ENCODE data around the gene DPF1. TPM values are rescaled to one million over a fixed set of nuclear protein-coding genes. Genes with fewer than 3 reads are reported as not detected.
A peak's percentile ranks its signal among the peaks of the same experiment; 100 is the strongest.
"Not testable (repeated sequence)": the region's sequence is repeated elsewhere in the genome, so short reads cannot be mapped to it uniquely, and the experiment has no call there.

The DPF1 gene
- total RNA-seq, 1 donor from 2014 or later: 3.4 TPM

DNA sequence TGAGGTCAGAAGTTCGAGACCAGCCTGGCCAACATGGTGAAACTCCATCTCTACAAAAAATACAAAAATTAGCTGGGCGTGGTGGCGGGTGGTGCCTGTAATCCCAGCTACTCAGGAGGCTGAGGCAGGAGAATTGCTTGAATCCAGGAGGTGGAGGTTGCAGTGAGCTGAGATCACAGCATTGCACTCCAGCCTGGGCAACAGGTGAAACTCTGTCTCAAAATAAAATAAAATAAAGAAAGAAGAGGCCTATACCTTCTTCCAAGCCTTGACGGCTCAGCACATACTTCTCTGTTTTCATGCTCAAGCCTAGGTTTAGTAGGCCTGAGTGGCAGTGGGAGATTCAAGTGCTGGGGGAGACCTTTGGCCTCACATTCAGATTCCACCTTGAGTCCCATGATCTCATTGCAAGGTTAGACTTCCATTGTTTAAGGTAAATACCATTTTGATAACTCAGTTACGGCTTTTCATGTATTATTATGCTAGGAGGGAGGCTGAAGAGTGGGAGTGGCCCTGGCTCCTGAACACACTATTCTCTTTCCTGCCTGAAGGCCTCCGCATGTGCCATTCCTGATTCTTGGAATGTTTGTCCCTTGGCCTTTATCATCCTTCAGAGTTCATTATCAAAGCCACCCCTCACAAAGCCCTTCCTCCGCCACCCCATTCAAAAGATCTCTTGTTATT, 38.7 kb upstream of the DPF1 start:
- intact Hi-C loops (cut with micrococcal nuclease): no loop called here
- Mint-ChIP-seq H3K36me3 (ENCODE audit: low read depth) (peaks cover 10% of the 10 kb centered on the region), H3K4me3 (ENCODE audit: low read depth) (peak overlapping the region; percentile 68), H3K9me3 (no peaks in the 10 kb centered on the region), H3K4me1 (ENCODE audit: low read depth) (peaks cover 44% of the 10 kb centered on the region), H3K27ac (peak overlapping the region; percentile 98), H3K27me3 (ENCODE audit: low read depth) (no peaks in the 10 kb centered on the region)
- no peak for DNase-seq (ENCODE audit: low spot score)

DNA sequence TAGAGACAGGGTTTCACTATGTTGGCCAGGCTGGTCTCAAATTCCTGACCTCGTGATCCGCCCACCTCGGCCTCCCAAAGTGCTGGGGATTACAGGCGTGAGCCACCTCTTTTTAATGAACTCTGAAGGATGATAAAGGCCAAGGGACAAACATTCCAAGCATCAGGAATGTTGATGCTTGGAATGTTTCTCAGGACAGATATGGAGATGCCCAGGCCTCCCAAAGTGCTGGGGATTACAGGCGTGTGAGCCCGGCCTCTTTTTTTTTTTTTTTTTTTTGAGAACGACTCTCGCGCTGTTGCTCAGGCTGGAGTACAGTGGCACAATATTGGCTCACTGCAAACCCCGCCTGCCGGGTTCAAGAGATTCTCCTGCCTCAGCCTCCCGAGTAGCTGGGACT, 37.9 kb upstream of the DPF1 start:
- H3K4me3 Mint-ChIP-seq (ENCODE audit: low read depth); H3K27me3 Mint-ChIP-seq (ENCODE audit: low read depth); DNase-seq (ENCODE audit: low spot score); H3K9me3 Mint-ChIP-seq; intact Hi-C loops (cut with micrococcal nuclease); H3K27ac Mint-ChIP-seq; H3K36me3 Mint-ChIP-seq (ENCODE audit: low read depth): not testable (repeated sequence)
- peaks cover 36% of the 10 kb centered on the region for H3K4me1 Mint-ChIP-seq (ENCODE audit: low read depth)

DNA sequence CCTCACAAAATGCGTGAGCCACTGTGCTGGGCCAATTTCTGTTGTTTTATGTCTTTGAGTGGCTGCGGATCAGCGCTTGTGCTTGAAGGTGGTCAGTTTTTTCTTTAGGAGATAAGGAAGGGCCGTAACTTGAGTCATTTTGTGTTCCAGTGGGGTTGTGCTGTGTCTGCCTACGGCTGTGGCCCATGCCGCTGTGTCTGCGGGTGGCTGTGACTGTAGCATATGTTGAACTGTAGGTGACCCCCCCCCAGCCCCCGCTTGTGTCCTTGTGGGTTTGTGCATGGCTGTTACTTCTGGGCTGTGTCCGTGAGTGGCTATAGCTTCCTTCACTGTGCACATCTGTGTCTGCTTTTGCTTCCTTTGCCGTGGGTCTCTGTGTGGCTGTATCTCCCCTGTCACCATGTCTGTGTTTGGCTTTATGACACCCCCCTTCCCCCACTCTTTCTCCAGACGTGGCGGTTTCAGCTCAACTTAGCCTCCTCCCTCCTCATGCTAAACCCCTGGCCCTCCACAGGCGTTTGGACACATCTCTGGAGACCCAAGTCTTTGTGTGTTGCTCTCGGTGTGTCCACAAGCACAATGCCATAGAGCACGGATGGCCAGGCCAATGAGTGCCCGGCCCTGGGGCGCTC, 31.5 kb upstream of the DPF1 start:
- peak overlapping the region; percentile 64 for H3K27ac Mint-ChIP-seq
- intact Hi-C loops (cut with micrococcal nuclease): loop anchor here (1.0 to 5.0 kb wide), 2 partner anchors 9 to 82 kb away; partner anchors contain the start of genes CATSPERG and SPINT2

DNA sequence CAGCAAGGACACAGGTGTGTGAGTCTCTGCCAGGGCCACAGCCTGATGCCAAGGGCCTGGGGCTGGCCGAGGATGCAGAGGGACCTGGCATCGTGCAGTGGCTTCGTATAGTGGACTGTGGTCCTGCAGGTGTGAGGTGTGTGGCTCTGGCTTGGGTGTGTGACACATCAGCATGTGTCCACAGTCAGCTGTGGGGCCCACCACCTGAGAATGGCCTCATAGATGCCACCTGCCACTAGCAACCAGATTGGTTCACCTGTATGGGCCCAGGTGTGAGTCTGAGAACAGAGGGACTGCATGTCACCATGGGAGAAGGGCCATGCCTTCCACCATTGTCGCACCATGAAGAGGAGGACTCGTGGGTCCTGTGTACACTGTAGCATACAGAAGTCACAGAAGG, 29.8 kb upstream of the DPF1 start:
- Mint-ChIP-seq H3K27me3 (ENCODE audit: low read depth) (no peaks in the 10 kb centered on the region), H3K4me3 (ENCODE audit: low read depth) (peak overlapping the region; percentile 68), H3K27ac (no peak overlapping the region), H3K9me3 (no peaks in the 10 kb centered on the region), H3K4me1 (ENCODE audit: low read depth) (peaks cover 21% of the 10 kb centered on the region), H3K36me3 (ENCODE audit: low read depth) (peaks cover 26% of the 10 kb centered on the region)
- DNase-seq (ENCODE audit: low spot score): no peak
- intact Hi-C loops (cut with micrococcal nuclease): no loop called here

More for the DNA sequence above, 31.5 kb upstream of the DPF1 start:
- no peaks in the 10 kb centered on the region for H3K9me3 Mint-ChIP-seq
- peaks cover 18% of the 10 kb centered on the region for H3K36me3 Mint-ChIP-seq (ENCODE audit: low read depth)
- no peaks in the 10 kb centered on the region for H3K27me3 Mint-ChIP-seq (ENCODE audit: low read depth)
- DNase-seq (ENCODE audit: low spot score): no peak
- peak overlapping the region; percentile 84 for H3K4me3 Mint-ChIP-seq (ENCODE audit: low read depth)
- peaks cover 23% of the 10 kb centered on the region for H3K4me1 Mint-ChIP-seq (ENCODE audit: low read depth)

DNA sequence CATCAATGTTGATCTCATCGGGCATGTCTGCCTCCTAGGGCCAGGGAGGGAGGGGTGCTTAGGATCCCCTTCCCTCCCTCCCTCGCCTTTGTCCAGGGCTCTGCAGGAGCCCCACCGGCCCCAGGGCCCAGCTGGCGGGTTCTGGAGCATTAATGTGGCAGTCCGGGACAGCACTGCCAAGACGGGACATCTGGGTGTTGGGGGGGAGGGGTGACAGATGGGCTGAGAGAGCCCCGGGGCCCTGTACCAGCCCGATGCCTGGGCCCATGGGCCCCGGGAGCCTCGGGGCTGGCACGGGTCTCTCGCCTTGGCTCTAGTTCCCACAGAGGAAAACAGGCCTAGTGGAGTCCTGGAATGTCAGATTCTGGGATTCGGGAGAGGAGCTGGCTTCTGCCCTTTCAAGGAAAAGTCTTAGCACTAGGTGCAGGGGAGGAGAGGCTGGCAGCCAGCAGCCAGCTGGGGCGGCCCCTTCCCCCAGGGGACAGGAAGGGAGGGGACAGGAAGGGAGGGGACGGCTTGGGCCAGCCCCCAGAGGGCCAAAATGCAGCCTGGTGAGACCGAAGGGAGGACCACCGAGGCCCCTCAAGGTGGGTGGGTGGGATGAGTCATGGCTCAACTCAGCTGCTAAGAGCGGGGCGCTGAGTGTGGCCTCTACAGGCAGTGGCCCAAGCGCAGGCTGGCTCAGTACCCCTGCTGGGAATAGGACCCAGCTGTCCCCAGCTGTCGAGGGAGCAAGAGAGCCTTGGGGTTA, 29.1 kb upstream of the DPF1 start:
- intact Hi-C loops (cut with micrococcal nuclease): no loop called here
- H3K9me3 Mint-ChIP-seq: no peaks in the 10 kb centered on the region
- peaks cover 20% of the 10 kb centered on the region for H3K4me1 Mint-ChIP-seq (ENCODE audit: low read depth)
- no peaks in the 10 kb centered on the region for H3K27me3 Mint-ChIP-seq (ENCODE audit: low read depth)
- DNase-seq (ENCODE audit: low spot score): no peak
- H3K4me3 Mint-ChIP-seq (ENCODE audit: low read depth): peak overlapping the region; percentile 68
- peak overlapping the region; percentile 33 for H3K27ac Mint-ChIP-seq
- H3K36me3 Mint-ChIP-seq (ENCODE audit: low read depth): peaks cover 26% of the 10 kb centered on the region

GRCh38 chr19:38252385-38252784, 28.4 kb upstream of the DPF1 start:
- Mint-ChIP-seq H3K27ac (no peak overlapping the region), H3K4me3 (ENCODE audit: low read depth) (peak overlapping the region; percentile 68), H3K9me3 (no peaks in the 10 kb centered on the region), H3K27me3 (ENCODE audit: low read depth) (no peaks in the 10 kb centered on the region), H3K36me3 (ENCODE audit: low read depth) (peaks cover 26% of the 10 kb centered on the region), H3K4me1 (ENCODE audit: low read depth) (peaks cover 18% of the 10 kb centered on the region)
- intact Hi-C loops (cut with micrococcal nuclease): no loop called here
- no peak for DNase-seq (ENCODE audit: low spot score)

- peak overlapping the region; percentile 54 for H3K4me3 Mint-ChIP-seq (ENCODE audit: low read depth)
- peak overlapping the region; percentile 42 for H3K27ac Mint-ChIP-seq
- intact Hi-C loops (cut with micrococcal nuclease): no loop called here
- DNase-seq (ENCODE audit: low spot score): no peak
- no peaks in the 10 kb centered on the region for H3K27me3 Mint-ChIP-seq (ENCODE audit: low read depth)
- H3K9me3 Mint-ChIP-seq: no peaks in the 10 kb centered on the region
- peaks cover 18% of the 10 kb centered on the region for H3K4me1 Mint-ChIP-seq (ENCODE audit: low read depth)
- peaks cover 26% of the 10 kb centered on the region for H3K36me3 Mint-ChIP-seq (ENCODE audit: low read depth)
Measured at GRCh38 chr19:38251564-38252051, 27.6 kb upstream of the DPF1 start.

GRCh38 chr19:38250821-38251563, 27.0 kb upstream of the DPF1 start:
- Mint-ChIP-seq H3K9me3 (no peaks in the 10 kb centered on the region), H3K4me1 (ENCODE audit: low read depth) (peaks cover 20% of the 10 kb centered on the region), H3K27me3 (ENCODE audit: low read depth) (no peaks in the 10 kb centered on the region), H3K4me3 (ENCODE audit: low read depth) (no peak overlapping the region), H3K36me3 (ENCODE audit: low read depth) (peaks cover 26% of the 10 kb centered on the region), H3K27ac (no peak overlapping the region)
- no peak for DNase-seq (ENCODE audit: low spot score)
- intact Hi-C loops (cut with micrococcal nuclease): no loop called here

DNA sequence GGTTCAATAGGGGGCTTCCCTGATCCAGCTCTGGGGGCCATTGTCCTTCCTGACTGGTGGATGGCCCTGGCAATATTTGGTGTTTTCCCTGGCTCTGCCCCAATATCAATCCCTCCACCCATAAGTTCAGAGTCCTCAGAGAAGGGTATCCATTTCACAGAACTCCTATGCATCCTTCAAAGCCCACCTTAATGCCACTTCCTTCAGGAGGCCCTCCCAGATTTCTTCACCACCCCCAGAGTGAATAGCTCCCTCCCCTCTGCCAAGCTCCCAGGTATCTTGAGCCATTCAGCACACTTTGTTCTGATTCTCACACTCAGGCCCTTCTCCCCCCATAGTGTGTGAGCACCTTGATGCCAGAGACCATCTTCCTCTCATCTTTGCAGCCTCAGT, 26.4 kb upstream of the DPF1 start:
- H3K4me1 Mint-ChIP-seq (ENCODE audit: low read depth): peaks cover 20% of the 10 kb centered on the region
- DNase-seq (ENCODE audit: low spot score): no peak
- no peak overlapping the region for H3K4me3 Mint-ChIP-seq (ENCODE audit: low read depth)
- H3K27me3 Mint-ChIP-seq (ENCODE audit: low read depth): no peaks in the 10 kb centered on the region
- peaks cover 23% of the 10 kb centered on the region for H3K36me3 Mint-ChIP-seq (ENCODE audit: low read depth)
- no peaks in the 10 kb centered on the region for H3K9me3 Mint-ChIP-seq
- no peak overlapping the region for H3K27ac Mint-ChIP-seq
- intact Hi-C loops (cut with micrococcal nuclease): no loop called here

- peaks cover 18% of the 10 kb centered on the region for H3K4me1 Mint-ChIP-seq (ENCODE audit: low read depth)
- H3K27me3 Mint-ChIP-seq (ENCODE audit: low read depth): no peaks in the 10 kb centered on the region
- no peak overlapping the region for H3K27ac Mint-ChIP-seq
- intact Hi-C loops (cut with micrococcal nuclease): no loop called here
- peaks cover 14% of the 10 kb centered on the region for H3K36me3 Mint-ChIP-seq (ENCODE audit: low read depth)
- no peaks in the 10 kb centered on the region for H3K9me3 Mint-ChIP-seq
- DNase-seq (ENCODE audit: low spot score): no peak
- no peak overlapping the region for H3K4me3 Mint-ChIP-seq (ENCODE audit: low read depth)
Measured at GRCh38 chr19:38248421-38248820, 24.4 kb upstream of the DPF1 start.

- intact Hi-C loops (cut with micrococcal nuclease): no loop called here
- H3K9me3 Mint-ChIP-seq: no peaks in the 10 kb centered on the region
- peaks cover 18% of the 10 kb centered on the region for H3K4me1 Mint-ChIP-seq (ENCODE audit: low read depth)
- H3K27ac Mint-ChIP-seq: no peak overlapping the region
- H3K27me3 Mint-ChIP-seq (ENCODE audit: low read depth): no peaks in the 10 kb centered on the region
- peaks cover 14% of the 10 kb centered on the region for H3K36me3 Mint-ChIP-seq (ENCODE audit: low read depth)
- H3K4me3 Mint-ChIP-seq (ENCODE audit: low read depth): no peak overlapping the region
- no peak for DNase-seq (ENCODE audit: low spot score)
Measured at GRCh38 chr19:38247734-38248268, 23.8 kb upstream of the DPF1 start.

GRCh38 chr19:38247126-38247525, 23.1 kb upstream of the DPF1 start:
- DNase-seq (ENCODE audit: low spot score): no peak
- Mint-ChIP-seq H3K9me3 (no peaks in the 10 kb centered on the region), H3K4me3 (ENCODE audit: low read depth) (no peak overlapping the region), H3K4me1 (ENCODE audit: low read depth) (peaks cover 15% of the 10 kb centered on the region), H3K27ac (no peak overlapping the region), H3K27me3 (ENCODE audit: low read depth) (no peaks in the 10 kb centered on the region), H3K36me3 (ENCODE audit: low read depth) (peaks cover 14% of the 10 kb centered on the region)
- intact Hi-C loops (cut with micrococcal nuclease): no loop called here
